ENCODE results near the gene RNF130.
"Not testable (repeated sequence)": the region's sequence is repeated elsewhere in the genome, so short reads cannot be mapped to it uniquely, and the experiment has no call there.

The RNF130 gene

DNA sequence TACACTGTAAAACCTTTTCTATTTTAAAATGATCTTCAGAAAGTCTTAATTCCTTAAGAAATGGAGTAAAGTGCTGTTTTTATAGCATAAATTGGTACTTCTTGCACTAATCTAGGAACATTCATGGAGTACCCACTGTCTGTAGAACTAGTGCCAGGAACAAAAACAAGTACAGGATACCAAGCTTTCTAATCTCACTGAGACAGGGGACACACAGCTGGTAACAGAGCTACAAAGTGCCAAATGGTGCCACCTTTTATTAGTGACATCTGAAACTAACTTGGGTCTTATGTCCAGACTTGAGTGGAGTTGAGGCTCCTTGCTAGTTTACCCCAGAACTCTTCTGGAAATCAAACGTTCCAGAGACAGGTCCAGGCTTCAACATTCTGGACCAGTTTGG, 57.9 kb downstream of the RNF130 start:
- DNase-seq, result no peak

DNA sequence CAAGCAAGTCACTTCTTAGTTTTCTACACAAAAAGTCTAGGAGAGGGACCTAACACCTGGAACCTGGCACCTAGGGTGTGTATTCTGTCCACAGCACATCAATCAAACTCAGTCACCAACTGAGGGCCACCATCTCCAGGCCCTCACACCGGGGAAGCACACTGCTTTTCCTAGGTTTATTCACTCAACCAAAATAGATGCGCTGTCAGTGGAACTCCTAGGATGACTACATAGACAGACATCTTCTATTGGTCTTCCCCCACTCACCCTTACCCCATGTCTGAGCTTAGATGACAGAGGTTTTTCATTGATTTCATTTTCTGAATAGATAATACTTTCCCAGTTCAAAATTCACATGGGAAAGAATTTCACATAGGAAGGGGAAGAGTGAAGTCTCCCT, 59.2 kb downstream of the RNF130 start:
- DNase-seq, result no peak

DNA sequence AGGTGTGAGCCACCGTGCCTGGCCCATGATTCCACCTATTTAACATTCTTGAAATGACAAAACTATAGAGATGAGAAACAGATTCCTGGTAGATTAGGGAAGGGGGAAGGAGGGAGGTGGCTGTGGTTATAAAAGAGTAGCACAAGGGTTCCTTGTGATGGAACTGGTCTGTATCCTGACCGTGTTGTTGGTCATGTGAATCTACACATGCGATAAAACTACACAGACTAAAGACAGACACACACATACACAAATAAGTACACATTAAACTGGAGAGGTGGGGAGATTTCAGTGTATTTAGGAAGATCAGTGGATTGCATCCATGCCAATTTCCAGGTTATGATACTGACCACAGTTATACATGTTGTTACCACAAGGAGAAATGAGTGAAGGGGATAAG, 60.9 kb downstream of the RNF130 start:
- no peak for DNase-seq

GRCh38 chr5:180009581-180009980, 62.0 kb downstream of the RNF130 start:
- DNase-seq, result no peak

- no peak for DNase-seq
These were observed 63.1 kb downstream of the RNF130 start for GRCh38 chr5:180008433-180008832.

- no peak for DNase-seq
These were observed 64.0 kb downstream of the RNF130 start for GRCh38 chr5:180007582-180007981.

GRCh38 chr5:180006141-180006540, 65.4 kb downstream of the RNF130 start:
- no peak for DNase-seq

GRCh38 chr5:180003127-180003526, 68.4 kb downstream of the RNF130 start:
- DNase-seq, result no peak

GRCh38 chr5:180001742-180002141, 69.8 kb downstream of the RNF130 start:
- DNase-seq, result no peak

DNA sequence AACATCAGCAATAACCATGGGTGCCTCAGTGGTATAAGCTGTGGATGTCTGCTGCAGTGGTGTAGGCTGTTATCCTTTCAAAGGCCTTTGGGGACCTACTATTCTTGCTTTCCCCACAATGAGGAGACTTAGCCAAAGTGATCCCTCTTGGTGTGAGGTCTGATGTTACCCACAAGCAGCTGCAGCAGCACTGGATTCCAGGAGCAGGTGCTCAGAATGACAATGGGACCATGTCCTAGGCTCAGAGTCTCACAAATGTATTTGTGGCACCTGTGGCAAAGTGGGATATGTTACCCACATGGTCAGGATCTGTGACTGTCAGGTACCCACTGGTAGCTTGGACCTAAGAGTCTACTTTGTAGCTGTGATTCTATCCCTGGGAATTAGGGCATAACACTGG, 70.4 kb downstream of the RNF130 start:
- no peak for DNase-seq

DNA sequence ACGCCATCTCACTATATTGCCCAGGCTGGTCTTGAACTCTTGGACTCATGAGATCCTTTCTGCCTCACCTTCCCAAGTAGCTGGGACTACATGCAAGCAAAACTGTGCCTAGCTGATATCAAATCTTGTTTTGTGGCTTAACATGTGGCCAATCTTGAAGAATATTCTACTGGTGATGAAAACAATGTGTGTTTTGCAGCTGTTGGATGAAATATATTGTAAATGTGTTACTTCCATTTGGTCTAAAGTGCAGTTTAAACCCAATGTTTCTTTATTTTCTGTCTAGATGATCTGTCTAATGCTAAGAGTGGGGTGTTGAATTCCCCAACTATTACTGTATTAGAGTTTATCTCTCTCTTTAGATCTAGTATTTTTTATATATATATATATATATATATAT, 73.1 kb downstream of the RNF130 start:
- no peak for DNase-seq

DNA sequence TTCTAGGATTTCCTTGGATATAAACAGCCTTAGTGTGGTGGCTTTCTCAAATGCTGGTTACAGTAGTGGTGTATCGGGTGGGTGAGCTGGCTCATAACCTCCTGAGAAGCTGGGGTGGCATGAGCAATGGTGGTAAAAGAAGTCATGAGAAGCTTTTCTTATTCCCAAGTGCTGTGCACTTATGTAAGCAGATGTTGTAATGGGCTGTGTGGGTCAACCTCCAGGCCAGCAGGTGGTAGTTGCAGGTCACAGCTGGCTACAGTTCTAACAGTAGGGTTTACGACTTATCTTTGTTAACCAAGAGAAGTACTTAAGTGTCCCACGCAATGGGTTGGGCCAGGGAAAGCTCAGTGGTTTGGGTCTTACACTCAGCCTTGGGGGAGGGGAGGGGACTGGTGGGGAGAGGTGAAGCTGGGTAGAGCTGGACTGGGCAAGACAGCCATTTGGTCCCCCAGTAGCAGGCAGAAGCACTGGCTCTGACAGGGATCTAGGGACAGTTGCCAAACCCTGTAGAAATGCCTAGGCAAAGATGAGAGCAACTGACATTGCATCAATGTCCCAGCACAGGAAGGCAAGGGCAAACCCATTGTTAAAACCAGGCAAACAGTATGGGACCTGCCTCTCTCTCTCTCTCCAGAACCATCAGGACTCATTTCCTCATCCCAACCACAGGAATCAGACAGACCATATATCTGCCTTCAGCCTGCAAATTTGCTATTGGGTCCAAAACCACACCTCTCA, 76.8 kb downstream of the RNF130 start:
- DNase-seq, result no peak

DNA sequence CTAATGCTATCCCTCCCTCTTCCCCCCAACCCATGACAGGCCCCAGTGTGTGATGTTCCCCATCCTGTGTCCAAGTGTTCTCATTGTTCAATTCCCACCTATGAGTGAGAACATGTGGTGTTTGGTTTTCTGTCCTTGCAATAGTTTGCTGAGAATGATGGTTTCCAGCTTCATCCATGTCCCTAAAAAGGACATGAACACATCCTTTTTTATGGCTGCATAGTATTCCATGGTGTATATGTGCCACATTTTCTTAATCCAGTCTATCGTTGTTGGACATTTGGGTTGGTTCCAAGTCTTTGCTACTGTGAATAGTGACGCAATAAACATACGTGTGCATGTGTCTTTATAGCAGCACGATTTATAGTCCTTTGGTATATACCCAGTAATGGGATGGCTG, 78.7 kb downstream of the RNF130 start:
- DNase-seq, result not testable (repeated sequence)

GRCh38 chr5:179991106-179991505, 80.5 kb downstream of the RNF130 start:
- no peak for DNase-seq

- DNase-seq, result not testable (repeated sequence)
These were observed 81.0 kb downstream of the RNF130 start for GRCh38 chr5:179990525-179990924.

DNA sequence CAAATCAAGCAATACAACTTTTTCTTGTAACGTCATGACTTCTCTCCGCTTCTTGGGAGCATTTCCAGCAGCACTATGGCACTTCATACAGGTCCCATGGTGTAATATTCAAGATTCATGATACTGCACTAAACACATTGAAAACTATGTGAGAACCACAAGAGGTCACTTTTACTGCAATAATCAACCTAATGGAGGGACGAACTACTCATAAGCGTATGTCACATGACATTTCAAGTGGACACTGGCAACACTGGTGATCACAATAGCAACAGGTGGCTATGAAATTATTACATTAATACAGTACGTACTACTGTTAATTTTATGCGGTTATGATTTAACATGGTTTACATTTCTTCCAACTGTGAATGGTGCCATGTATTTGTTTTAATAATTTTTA, 85.2 kb downstream of the RNF130 start:
- no peak for DNase-seq

- DNase-seq, result no peak
These were observed 89.9 kb downstream of the RNF130 start for GRCh38 chr5:179981636-179982035.

DNA sequence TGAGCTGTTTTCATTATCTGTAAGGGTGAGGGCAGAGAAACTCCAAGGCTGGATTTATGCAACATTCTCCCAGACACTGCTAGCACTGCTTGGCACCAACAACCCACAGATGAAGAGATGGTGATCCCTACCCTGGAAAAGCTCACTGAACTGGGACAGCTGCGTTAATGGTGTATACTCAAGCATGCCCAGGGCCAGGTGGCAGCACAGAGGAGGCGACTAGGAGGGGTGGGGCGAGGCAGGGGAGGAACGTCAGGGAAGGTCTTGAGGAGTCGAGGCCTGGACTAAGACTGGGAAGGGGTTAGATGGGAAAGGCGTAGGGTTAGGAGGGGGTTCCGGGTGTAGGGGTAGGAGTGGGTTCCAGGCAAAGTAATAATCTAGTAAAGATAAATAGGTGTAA, 90.8 kb downstream of the RNF130 start:
- DNase-seq, result no peak

- no peak for DNase-seq
These were observed 92.8 kb downstream of the RNF130 start for GRCh38 chr5:179978792-179979191.

GRCh38 chr5:179975713-179976134, 95.8 kb downstream of the RNF130 start:
- DNase-seq, result no peak

DNA sequence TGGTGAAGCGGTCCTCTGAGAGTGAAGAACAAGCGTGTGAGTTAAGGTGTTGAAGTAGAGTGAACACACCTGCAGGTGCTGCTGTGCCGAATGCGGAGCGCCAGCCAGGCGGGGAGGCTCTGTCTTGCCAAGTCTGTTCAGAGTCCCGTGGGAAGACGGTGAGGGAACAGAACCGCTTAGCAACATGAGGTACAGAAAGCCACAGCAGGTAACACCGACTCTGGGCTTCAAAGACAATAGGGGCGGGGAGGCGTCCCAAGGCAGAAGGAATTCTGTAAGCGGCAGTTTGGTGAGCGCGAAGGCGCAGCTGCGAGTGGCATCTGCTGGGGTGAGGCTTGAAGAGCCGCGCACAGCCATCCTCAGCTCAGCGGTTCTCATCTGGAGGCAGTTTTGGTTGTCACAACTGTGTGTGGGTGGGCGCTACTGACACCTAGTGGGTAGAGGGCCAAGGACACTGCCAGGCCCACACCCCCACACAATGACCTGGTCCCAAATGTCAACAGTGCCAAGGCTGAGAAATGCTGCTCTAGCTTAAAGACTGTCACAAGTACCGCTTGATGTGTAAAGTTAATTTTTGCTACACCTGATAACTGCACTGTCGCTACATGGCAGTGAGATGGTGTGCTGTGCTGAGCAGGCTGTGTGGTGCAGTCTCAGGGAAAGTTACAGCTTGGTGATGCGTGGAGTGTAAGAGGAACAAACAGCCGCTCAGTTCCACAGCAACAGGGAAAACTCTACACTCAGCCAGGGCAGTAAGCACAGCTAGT, 96.4 kb downstream of the RNF130 start:
- DNase-seq, result peak; percentile 15

DNA sequence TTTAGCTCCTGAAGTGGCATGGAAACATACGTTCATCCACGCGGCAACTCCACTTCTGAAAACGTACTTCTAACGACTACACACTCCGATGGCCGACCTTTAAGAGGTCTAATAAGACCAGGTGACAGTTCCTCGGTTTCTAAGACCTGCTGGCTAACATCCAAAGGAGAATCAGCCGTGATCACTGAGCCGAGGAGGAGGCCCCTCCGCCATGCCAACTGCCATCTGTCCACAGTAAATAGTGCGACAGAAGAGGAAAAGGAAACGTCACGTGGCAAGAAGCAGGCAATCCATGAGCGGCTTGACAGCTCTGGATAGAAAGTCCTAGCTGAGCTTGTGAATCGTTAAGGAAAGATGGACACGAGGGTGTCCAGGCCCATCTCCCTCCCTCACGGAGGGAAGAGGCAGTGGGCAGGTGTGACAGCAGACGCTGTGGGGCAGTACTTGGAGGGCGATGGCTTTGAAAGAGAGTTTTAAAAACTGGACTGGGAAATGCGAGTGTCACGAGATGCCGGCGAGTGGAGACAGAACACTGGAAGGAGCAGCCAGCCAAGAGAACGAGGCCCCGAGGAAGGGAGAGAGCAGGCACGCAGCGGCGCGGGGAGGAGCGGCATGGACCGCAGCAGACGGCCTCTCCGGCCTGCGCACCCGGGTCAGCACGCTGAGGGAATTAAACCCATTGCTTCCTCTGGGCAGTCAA, 97.2 kb downstream of the RNF130 start:
- no peak for DNase-seq

GRCh38 chr5:179973391-179973790, 98.2 kb downstream of the RNF130 start:
- DNase-seq, result no peak

- DNase-seq, result no peak
These were observed 102.4 kb downstream of the RNF130 start for GRCh38 chr5:179969110-179969509.

Data from CD4-positive, alpha-beta T cell treated with Interleukin-12 subunit alpha and Interleukin-12 subunit beta, for 1 hour (primary cell).